Measurements from ENCODE around the gene CDK5RAP2. TPM values are rescaled to one million over a fixed set of nuclear protein-coding genes. Genes with fewer than 3 reads are reported as not detected.

The CDK5RAP2 gene
- total and polyA plus RNA-seq, 2 donors, result 27.3 to 44.0 TPM

DNA sequence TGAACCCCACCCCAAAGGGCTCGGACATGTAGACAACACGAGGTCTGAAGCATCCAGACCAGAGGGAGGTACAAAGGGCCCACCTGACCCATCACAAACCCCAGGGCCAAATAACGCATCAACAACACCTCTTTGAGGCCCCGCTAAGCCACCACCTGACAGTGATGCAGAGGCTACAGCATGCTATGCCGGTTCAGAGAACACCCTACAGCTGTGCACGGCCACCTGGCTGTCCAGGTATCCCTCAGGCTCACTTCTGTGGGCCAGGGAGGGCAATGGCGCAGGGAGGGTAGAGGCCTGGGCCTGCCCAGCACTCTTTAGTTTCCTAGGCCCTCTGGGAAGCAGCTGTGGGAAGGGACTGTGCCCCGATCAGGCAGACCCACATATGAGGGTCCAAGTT lies 190.1 kb downstream of the CDK5RAP2 start:
- Histone ChIP-seq H3K27ac (ENCODE audit: low read depth in 1 of 2, low read length in 1 of 2) (no peak overlapping the region), H3K27me3 (ENCODE audit: control insufficient read depth in 2 of 2, insufficient read depth in 1 of 2, low read length in 1 of 2) (no peaks in the 10 kb centered on the region), H3K36me3 (ENCODE audit: control insufficient read depth in 2 of 2, insufficient read depth in 2 of 2, low read length in 1 of 2) (peaks cover 54 to 65% of the 10 kb centered on the region in 2 donors), H3K4me1 (ENCODE audit: control insufficient read depth in 2 of 2, insufficient read depth in 2 of 2, low read length in 2 of 2) (peaks cover 12 to 18% of the 10 kb centered on the region in 2 donors), H3K9me3 (ENCODE audit: control insufficient read depth in 2 of 2, insufficient read depth in 1 of 2, low read length in 1 of 2) (no peaks in the 10 kb centered on the region), H3K4me3 (ENCODE audit: low read length in 2 of 2) (no peak overlapping the region)
- WGBS, result 97% methylated on average over 8 of the region's 8 CpGs
- DNase-seq (ENCODE audit: low read depth in 6 of 9, low spot score in 9 of 9), result no peak

DNA sequence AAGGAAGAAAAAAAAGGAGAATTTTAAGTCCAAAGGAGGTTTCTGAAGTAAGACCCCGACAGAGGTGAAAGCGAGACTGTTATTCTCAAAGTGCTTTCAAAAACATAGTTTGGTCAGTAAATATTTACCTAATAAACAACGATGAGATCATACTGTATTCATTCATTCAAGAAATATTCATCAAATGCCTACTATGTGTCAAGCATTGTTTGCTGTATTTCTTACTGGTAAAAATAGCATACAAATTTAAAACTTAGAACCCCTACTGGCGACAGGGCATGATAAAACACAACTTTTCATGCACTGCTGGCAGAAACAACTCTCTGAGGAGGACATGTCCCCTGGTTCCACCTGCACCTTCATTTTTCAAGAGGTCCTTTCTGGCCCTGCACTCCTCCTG lies 190.7 kb downstream of the CDK5RAP2 start:
- H3K4me1 ChIP-seq (ENCODE audit: control insufficient read depth in 2 of 2, insufficient read depth in 2 of 2, low read length in 2 of 2), result peaks cover 9 to 13% of the 10 kb centered on the region in 2 donors
- H3K27me3 ChIP-seq (ENCODE audit: control insufficient read depth in 2 of 2, insufficient read depth in 1 of 2, low read length in 1 of 2), result no peaks in the 10 kb centered on the region
- H3K4me3 ChIP-seq (ENCODE audit: low read length in 2 of 2), result no peak overlapping the region
- no peaks in the 10 kb centered on the region for H3K9me3 ChIP-seq (ENCODE audit: control insufficient read depth in 2 of 2, insufficient read depth in 1 of 2, low read length in 1 of 2)
- 97% methylated on average over 4 of the region's 4 CpGs for WGBS
- H3K27ac ChIP-seq (ENCODE audit: low read depth in 1 of 2, low read length in 1 of 2), result no peak overlapping the region
- DNase-seq (ENCODE audit: low read depth in 6 of 9, low spot score in 9 of 9), result no peak
- peaks cover 52 to 65% of the 10 kb centered on the region in 2 donors for H3K36me3 ChIP-seq (ENCODE audit: control insufficient read depth in 2 of 2, insufficient read depth in 2 of 2, low read length in 1 of 2)

DNA sequence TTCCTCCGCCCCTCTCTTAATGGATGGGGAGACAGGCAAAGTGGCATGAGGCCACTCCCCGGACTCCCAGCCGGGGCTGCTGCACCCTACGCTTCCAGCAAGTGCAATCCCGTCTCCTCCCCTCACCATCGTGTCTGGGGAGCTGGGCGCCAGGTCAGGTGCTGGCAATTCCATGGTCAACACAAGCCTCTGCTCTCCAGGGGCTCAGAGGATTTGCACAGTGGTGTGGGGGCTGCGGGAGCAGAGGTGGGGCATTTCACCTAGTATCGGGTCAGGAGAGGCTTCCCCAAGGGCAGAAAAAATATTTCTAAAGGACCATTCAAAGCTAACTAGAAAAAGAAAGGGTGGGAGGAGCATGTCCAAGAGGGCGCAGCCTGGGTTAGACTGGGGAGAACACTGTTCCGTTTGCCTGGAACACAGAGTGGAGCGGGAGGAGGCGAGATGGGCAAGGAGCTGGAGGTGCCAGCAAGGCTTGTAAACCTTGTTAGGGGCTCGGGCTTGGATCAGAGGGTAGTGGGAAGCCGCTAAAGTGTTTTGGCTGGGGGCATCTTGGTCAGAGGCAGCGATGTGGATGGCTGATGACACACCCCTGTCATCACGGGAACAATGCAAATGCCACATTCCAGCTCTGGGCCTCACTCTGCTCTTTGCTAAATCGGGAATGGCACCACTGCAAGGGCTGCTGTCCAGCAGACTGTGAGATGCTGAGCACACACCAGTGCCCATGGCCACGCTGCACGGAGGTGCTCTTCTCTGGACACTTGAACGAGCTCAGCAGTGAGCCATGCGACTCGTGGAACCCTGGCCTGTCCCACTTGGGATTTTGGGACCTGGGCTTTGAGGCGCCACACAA lies 191.7 kb downstream of the CDK5RAP2 start:
- Histone ChIP-seq H3K4me3 (ENCODE audit: low read length in 2 of 2) (no peak overlapping the region), H3K27me3 (ENCODE audit: control insufficient read depth in 2 of 2, insufficient read depth in 1 of 2, low read length in 1 of 2) (no peaks in the 10 kb centered on the region), H3K36me3 (ENCODE audit: control insufficient read depth in 2 of 2, insufficient read depth in 2 of 2, low read length in 1 of 2) (peaks cover 42 to 58% of the 10 kb centered on the region in 2 donors), H3K27ac (ENCODE audit: low read depth in 1 of 2, low read length in 1 of 2) (no peak overlapping the region), H3K9me3 (ENCODE audit: control insufficient read depth in 2 of 2, insufficient read depth in 1 of 2, low read length in 1 of 2) (no peaks in the 10 kb centered on the region), H3K4me1 (ENCODE audit: control insufficient read depth in 2 of 2, insufficient read depth in 2 of 2, low read length in 2 of 2) (peaks cover 0 to 3% of the 10 kb centered on the region in 2 donors)
- DNase-seq (ENCODE audit: low read depth in 6 of 9, low spot score in 9 of 9), result no peak
- 98% methylated on average over 24 of the region's 24 CpGs for WGBS

DNA sequence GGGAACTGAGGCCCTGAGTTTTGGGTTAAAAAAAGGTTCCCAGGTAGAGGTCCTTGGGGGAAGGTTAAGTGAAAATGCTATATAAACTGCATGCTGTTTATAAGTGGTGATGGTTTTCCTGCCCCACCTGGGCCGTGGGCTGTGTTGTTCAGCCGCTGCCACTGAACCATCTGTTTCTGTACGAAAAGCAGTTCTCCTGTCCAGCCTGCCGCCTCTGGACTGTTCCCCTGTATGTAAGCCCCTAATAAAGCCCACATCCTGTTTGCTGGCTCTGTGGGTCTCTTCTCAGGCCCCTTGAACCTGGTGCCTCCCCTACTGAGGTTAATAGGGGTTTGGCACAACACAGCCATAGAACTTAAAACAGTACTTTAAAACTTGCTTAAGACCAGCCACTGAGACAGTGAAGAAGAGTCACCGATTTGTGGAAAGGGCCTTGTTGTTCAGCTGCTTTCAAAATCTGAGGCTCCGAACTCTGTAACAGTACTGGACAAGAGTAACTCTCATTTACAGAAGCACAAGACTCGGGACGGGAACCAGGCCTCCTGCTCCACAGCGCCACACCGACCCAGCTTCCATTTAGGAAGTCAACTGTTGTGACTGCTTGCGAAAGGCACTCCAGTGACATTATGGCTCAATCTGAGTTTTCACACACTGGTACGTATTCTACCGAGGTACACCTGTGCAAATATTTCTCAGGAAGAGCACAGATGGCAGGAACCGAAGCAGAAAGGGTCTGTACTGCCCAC lies 192.5 kb downstream of the CDK5RAP2 start:
- no peak overlapping the region for H3K4me3 ChIP-seq (ENCODE audit: low read length in 2 of 2)
- WGBS, result 93% methylated on average over 14 of the region's 14 CpGs
- H3K36me3 ChIP-seq (ENCODE audit: control insufficient read depth in 2 of 2, insufficient read depth in 2 of 2, low read length in 1 of 2), result peaks cover 34 to 50% of the 10 kb centered on the region in 2 donors
- H3K4me1 ChIP-seq (ENCODE audit: control insufficient read depth in 2 of 2, insufficient read depth in 2 of 2, low read length in 2 of 2), result no peaks in the 10 kb centered on the region
- H3K9me3 ChIP-seq (ENCODE audit: control insufficient read depth in 2 of 2, insufficient read depth in 1 of 2, low read length in 1 of 2), result no peaks in the 10 kb centered on the region
- no peak overlapping the region for H3K27ac ChIP-seq (ENCODE audit: low read depth in 1 of 2, low read length in 1 of 2)
- no peak for DNase-seq (ENCODE audit: low read depth in 6 of 9, low spot score in 9 of 9)
- H3K27me3 ChIP-seq (ENCODE audit: control insufficient read depth in 2 of 2, insufficient read depth in 1 of 2, low read length in 1 of 2), result no peaks in the 10 kb centered on the region

DNA sequence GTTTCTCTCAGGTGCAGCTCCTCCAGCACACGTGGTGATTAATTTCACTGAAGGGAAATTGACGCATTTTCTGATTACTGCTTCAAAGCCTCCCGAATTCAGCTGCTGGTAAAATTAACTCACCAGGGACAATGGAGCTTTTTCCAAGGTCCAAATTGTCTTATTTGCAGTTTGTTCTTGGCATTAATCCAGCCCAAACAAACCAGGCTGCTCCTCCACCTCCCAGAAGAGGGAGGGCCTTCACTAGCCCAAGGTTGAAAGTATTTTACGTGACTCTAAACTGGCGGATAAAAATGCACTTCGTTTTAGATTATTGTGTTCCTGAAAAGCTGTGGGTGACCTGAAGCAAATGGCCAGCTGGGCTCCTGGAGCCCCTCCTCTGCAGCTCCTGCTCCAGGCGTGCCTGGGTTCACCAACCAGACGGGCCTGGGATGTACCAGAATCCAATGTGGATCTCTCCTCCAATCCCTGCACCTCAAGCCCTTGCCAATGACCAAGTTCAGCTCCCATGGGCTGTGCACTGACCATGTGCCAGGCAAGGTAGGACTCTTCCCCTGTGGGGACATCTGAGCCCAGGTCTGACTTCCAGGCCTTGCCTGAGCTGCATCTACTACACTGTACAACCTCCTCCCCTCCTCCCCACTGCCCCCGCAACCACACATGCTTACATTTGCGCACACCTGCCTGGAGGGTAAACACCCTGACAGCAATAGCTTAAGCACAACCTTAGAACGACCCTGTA lies 193.4 kb downstream of the CDK5RAP2 start:
- H3K4me1 ChIP-seq (ENCODE audit: control insufficient read depth in 2 of 2, insufficient read depth in 2 of 2, low read length in 2 of 2), result no peaks in the 10 kb centered on the region
- no peak overlapping the region for H3K27ac ChIP-seq (ENCODE audit: low read depth in 1 of 2, low read length in 1 of 2)
- peaks cover 25 to 42% of the 10 kb centered on the region in 2 donors for H3K36me3 ChIP-seq (ENCODE audit: control insufficient read depth in 2 of 2, insufficient read depth in 2 of 2, low read length in 1 of 2)
- no peaks in the 10 kb centered on the region for H3K27me3 ChIP-seq (ENCODE audit: control insufficient read depth in 2 of 2, insufficient read depth in 1 of 2, low read length in 1 of 2)
- no peak overlapping the region for H3K4me3 ChIP-seq (ENCODE audit: low read length in 2 of 2)
- DNase-seq (ENCODE audit: low read depth in 6 of 9, low spot score in 9 of 9), result no peak
- WGBS, result 93% methylated on average over 11 of the region's 11 CpGs
- no peaks in the 10 kb centered on the region for H3K9me3 ChIP-seq (ENCODE audit: control insufficient read depth in 2 of 2, insufficient read depth in 1 of 2, low read length in 1 of 2)

DNA sequence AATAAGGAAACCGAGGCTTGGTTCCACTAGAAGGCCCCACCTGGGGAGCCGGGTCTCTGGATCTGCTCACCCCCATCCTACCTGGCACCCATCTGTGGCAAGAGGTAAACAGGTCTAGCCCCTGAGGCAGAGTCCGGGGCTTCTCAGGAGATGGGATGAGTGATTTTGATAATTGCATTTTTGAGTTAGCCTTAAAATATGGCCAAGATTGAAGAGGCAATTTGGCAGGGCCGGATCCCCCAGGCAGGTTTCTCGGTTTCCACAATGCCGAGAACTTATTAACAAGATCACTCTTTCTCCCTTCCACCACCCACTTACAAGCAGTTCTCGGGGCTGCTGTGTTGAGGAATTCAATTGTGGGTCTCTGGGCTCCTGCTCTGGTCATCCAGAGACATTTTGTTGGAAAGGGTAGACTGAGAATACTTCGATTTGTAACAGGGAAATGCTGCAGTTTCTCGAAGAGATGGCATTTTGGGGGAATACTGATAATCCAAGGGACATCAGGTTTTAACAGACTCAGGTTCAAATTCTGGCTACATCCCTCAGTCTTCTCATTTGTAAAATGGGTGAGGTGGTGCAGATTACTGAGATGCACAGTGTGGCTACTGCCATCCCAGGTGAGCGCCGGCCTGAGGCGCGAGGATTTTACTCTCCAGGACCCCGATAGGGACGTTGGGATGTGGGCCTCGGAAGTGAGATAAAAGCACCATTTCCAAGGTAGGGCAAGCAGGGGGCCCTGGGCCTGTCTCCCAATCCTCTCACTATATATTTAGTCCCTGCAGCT lies 194.2 kb downstream of the CDK5RAP2 start:
- Histone ChIP-seq H3K4me1 (ENCODE audit: control insufficient read depth in 2 of 2, insufficient read depth in 2 of 2, low read length in 2 of 2) (no peaks in the 10 kb centered on the region), H3K27ac (ENCODE audit: low read depth in 1 of 2, low read length in 1 of 2) (no peak overlapping the region)
- DNase-seq (ENCODE audit: low read depth in 6 of 9, low spot score in 9 of 9), result no peak

DNA sequence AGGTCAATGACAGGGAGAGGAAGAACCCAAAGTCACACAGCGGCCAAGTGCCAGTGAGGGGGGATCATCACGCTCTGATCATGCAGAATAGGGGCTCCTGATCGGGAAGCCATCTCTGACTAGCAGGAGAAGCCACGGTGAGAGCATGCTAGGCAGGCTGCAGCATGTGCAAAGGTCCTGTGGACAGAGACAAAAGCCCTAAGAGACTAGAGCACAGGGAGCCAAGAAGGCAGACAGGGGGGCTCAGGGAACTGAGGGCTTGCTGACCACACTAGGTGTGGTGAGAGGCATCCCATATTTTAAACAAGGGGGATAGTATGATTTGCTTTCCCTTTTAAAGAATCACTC lies 195.1 kb downstream of the CDK5RAP2 start:
- Histone ChIP-seq H3K27me3 (ENCODE audit: control insufficient read depth in 2 of 2, insufficient read depth in 1 of 2, low read length in 1 of 2) (no peaks in the 10 kb centered on the region), H3K4me3 (ENCODE audit: low read length in 2 of 2) (no peak overlapping the region), H3K9me3 (ENCODE audit: control insufficient read depth in 2 of 2, insufficient read depth in 1 of 2, low read length in 1 of 2) (peaks cover 0 to 2% of the 10 kb centered on the region in 2 donors), H3K27ac (ENCODE audit: low read depth in 1 of 2, low read length in 1 of 2) (no peak overlapping the region), H3K36me3 (ENCODE audit: control insufficient read depth in 2 of 2, insufficient read depth in 2 of 2, low read length in 1 of 2) (peaks cover 11 to 26% of the 10 kb centered on the region in 2 donors), H3K4me1 (ENCODE audit: control insufficient read depth in 2 of 2, insufficient read depth in 2 of 2, low read length in 2 of 2) (no peaks in the 10 kb centered on the region)
- over 99% methylated on average over 4 of the region's 4 CpGs for WGBS
- DNase-seq (ENCODE audit: low read depth in 6 of 9, low spot score in 9 of 9), result no peak

More for the DNA sequence above, 194.2 kb downstream of the CDK5RAP2 start:
- peaks cover 18 to 34% of the 10 kb centered on the region in 2 donors for H3K36me3 ChIP-seq (ENCODE audit: control insufficient read depth in 2 of 2, insufficient read depth in 2 of 2, low read length in 1 of 2)
- H3K9me3 ChIP-seq (ENCODE audit: control insufficient read depth in 2 of 2, insufficient read depth in 1 of 2, low read length in 1 of 2), result no peaks in the 10 kb centered on the region
- 96% methylated on average over 16 of the region's 16 CpGs for WGBS
- no peak overlapping the region for H3K4me3 ChIP-seq (ENCODE audit: low read length in 2 of 2)
- no peaks in the 10 kb centered on the region for H3K27me3 ChIP-seq (ENCODE audit: control insufficient read depth in 2 of 2, insufficient read depth in 1 of 2, low read length in 1 of 2)

DNA sequence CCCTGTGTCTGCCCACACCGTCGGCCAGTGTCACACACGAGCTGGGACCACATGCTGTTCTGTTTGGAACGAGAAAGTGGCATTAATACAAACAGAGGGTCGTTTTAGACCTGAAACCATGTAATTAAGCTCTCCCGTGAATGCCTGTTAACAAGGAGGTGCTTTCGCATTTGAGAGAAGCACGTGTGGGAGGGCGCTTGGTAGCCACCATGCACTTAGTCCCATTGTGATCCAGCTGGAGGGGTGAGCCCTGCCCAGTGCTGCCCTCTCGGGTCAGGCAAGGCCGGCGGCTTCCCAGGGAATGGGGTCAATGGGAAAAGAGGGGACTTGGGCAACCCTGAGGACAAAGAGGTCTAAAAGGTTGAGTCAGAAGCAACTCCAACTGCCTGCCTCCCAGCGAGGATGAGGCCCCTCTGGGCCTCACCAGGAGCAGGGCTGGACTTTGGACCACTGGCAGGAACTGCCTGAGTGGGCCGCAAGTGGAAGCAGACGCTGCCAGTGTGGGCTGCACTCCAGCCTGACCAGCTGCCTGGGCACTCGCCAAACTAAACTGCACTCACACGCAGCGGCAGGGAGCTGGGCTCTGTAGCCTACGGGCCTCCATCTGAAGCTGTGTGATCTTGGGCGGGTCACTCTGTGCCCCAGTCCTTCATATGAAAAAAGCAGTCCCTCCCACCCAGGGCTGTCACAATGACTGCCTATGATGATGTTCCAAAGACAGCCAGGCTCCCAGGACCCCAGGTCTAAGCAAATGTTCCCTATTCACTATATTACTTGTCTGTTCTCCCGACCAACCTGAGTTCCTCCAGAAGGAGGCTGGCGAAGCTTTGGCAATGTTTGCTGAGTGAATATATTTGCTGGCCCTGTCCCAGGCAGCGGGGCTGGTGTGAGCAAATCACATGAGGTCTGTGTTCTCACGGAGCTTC lies 195.7 kb downstream of the CDK5RAP2 start:
- Histone ChIP-seq H3K36me3 (ENCODE audit: control insufficient read depth in 2 of 2, insufficient read depth in 2 of 2, low read length in 1 of 2) (peaks cover 11 to 20% of the 10 kb centered on the region in 2 donors), H3K4me3 (ENCODE audit: low read length in 2 of 2) (no peak overlapping the region), H3K4me1 (ENCODE audit: control insufficient read depth in 2 of 2, insufficient read depth in 2 of 2, low read length in 2 of 2) (no peaks in the 10 kb centered on the region), H3K9me3 (ENCODE audit: control insufficient read depth in 2 of 2, insufficient read depth in 1 of 2, low read length in 1 of 2) (peaks cover 0 to 8% of the 10 kb centered on the region in 2 donors), H3K27ac (ENCODE audit: low read depth in 1 of 2, low read length in 1 of 2) (no peak overlapping the region), H3K27me3 (ENCODE audit: control insufficient read depth in 2 of 2, insufficient read depth in 1 of 2, low read length in 1 of 2) (no peaks in the 10 kb centered on the region)
- DNase-seq (ENCODE audit: low read depth in 6 of 9, low spot score in 9 of 9), result no peak
- 94% methylated on average over 24 of the region's 24 CpGs for WGBS
